EH (cell line): ENCODE measurements around the gene CP.
A peak's percentile ranks its signal among the peaks of the same experiment; 100 is the strongest.

Experiments used
- DNase-seq: peaks from one replicate; pipeline ENCODE4 v3.0.0-alpha.2; 2015; ENCODE audit warnings: low read depth

CP gene

DNA sequence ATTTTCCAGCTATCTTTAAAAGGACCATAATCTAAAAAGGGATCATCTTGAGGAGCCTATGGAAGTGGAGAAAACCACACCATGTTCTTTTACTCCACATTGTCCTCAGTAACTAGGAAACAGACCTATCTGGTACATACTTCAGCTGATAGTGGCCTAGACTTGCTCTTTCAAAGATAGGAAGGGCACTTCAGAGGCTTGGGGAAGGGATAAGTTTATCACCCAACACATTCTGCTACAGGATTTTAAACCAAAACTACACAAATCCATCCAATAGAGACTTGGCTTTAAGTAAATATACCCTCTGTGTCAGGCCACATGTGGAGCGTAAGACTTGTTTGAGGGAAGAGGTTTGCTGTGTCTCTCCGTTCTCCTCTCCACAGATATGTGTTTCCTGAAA is 35.4 kb downstream of the CP start:
- no peak for DNase-seq

DNA sequence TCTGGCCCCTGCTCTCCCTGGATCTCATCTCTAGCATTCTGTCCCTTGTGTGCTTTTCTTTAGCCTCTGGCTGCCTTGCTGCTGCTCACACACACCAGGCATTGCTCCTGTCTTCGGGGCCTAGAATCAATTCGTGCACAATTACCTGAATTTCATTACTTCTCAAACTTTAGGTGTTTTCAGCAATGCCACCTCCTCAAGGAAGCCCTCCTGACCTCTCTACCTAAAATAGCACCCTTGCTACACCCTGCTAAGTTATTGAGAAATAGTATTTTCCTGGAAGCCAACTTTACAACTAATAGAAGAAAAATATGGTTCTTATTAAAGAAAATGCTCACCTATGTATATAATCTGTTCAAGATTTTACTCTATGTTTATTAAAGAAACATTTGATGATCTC is 40.4 kb downstream of the CP start:
- DNase-seq = no peak

DNA sequence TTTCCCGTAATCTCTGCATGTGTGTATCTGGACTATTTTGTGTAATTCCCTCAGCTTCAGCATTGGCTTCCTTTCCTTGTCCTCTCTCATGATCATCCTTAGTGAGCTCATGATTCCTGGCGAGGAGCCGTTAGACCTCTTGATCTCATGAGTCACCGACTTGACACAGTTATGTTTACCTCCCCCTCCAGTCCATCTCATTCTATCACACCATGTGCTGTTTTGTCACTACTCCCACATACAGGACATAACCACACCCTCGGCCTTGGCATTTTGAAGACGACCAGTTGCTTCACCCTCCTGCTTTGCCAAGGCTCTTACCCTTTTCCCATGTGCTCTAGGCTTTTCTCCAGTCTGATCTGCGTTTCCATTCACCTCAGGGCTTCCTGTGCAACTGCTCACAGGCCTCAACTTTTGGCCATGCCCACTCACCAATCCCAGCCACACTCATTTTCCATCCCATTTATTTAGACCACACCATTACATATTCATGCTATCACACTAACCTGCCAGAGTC is 41.5 kb downstream of the CP start:
- DNase-seq = peak; percentile 99

DNA sequence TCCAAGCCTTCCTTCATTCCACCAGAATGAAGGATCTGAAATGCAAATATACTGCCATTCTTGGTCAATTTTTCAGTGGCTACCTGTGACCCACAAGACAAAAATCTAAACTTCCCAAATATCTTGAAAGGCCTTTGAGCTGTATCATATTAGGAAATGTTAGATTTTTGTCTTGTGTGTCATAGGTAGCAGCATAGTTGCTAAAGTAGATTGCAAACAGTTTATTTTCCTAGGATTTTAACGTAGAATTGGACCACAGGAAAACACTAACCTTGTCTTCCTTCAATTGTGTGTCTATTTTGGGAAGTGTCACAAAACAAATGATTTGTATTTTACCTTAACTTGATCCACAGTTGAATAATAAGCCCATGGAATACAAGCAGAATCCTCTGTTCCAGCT is 42.4 kb downstream of the CP start:
- peak; percentile 81 for DNase-seq

DNA sequence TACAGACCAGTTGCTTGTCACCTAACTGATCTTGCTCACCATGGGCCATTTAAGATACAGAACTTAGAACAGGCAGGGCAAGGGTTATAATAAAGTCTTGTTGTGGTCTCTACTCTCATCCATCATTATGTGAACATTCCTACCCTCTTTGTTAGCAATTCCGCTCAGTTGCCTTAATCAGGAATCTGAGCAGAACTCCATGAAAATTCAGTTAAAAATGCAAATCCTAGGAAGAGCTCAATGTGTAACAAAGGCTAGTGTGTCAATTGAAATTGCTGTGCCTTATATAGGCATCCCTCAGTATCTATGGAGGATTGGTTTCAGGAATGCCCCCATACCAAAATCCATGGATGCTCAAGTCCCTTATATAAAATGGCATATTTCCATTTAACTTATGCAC is 44.5 kb downstream of the CP start:
- no peak for DNase-seq

DNA sequence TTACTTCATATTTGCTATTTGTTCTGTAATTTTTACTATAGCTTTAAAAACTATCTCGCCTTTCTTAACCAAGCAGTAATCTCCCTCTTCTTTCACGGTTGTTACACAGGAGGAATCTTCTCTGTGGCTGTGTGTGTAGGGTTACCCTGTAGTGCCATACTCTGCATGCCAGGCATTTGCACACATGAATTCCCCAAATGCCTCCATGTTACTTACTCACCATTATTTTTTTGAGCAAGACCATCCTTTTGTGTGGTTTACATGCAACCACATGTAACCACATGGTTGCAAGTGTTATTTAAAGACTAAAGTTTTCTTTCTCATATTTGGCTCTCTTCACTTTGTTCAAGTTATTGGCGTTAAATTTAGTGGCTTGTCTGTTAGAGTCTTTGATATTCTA is 46.7 kb downstream of the CP start:
- peak; percentile 52 for DNase-seq

DNA sequence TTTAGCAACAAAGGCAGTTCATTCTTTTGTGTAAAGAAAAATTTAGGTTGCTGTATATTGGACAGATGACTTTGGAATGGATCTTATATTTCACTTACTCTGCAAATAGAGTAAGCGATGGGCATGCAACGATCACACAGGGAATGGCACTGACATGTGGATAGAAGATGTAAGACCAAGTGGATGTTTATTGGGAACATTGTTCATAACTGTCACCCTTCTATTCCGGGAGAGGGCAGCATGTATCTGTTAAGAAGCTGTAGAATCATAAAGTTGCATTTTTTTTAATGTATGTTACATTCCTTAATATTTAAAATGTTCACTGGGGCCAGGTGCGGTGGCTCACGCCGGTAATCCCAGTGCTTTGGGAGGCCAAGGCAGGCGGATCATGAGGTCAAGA is 51.0 kb downstream of the CP start:
- no peak for DNase-seq

DNA sequence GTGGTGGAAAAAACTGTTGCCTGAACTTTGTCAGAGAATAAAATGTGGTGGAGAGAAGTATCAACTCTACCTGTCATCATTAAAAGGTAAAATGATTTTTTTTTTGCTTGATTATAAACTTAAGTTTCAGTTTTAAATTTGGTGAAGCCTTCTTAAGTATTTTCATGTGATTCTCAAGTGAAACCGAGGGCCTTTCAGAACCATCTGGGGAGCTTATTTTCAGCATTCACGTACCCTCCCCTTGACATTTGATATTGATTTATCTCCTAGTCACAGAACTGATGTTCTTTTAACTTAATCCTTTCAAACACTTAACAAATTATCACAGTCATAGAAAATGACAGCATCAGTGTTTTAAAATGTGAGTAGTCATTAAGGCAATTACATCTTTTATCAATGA is 53.7 kb downstream of the CP start:
- DNase-seq = no peak

DNA sequence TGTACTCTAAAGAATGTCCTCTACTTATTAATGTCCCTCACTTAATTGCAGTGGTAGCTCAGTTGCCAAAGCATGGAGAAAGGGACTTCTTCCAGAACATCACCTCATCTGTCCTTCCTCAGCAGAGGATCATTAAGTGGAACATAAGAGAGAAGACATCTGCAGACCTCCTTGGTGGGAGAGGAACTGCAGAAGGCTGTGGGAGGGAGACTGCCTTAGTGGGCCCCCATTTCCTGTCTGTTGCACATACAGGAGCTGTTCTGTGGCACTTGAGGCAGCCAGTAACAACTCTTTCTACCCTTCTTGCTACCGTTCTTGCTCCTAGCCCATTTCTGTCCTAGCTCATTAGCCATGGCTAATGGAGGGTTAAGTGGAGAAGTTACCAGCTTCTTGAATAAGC is 58.6 kb downstream of the CP start:
- DNase-seq = no peak

DNA sequence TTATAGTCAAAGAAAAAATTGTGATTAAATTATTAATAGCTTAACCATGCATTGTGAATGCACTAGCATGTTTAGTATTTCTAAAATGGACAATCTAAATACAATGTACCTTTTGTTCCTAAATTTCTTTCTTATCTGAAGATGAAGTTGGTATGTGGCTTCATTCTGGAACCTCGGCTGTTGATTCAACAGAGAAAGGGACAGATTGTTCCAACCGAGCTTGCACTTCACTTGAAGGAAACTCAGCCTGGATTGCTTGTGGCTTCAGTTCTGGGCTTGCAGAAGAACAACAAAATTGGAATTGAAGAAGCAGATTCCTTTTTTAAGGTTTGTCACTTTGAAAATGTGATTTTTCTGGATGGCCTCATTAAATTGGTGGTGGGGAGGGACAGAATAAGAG is 59.6 kb downstream of the CP start:
- no peak for DNase-seq

DNA sequence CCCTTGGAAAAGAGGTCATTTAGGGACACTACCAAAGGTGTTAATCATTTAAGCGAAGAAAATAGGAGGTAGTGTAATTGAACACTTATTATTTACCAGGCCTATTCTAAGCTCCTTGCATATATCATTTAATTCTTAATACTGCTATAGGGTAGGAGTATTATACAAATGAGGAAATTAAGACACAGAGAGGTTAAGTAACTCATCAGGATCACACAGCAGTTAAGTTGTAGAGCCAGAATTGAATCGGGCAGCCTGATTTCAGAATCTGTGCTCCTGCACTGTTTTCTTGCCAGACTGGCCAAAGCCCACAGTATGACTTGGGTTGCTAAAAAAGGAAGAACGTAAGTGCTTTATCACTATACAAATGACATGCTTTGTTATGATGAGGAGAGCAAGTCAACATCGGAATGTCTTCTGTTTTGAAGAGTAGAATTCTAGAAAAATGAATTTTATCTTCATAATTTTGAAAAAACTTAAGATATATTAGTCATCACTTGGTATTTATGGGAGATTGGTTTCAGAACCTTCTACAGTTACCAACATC is 60.8 kb downstream of the CP start:
- DNase-seq = no peak

DNA sequence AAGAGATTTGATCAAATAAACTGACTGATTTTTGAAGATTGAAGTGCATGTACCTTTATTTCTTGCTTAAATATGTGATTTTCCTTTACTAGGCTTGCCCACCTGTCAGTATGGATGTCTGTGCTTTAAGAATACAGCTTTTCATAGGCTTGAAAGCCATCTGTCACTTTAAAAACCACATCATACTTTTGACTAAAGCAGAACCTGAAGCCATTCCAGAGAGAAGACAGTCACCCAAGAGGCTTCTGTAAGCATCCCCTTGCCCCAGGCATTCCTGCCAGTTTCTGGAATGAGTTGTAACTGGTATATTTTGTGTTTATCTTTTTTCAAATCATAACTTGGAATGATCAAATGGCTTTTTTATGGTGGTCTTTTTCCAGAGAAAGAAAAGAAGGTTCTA is 68.2 kb downstream of the CP start:
- DNase-seq = peak; percentile 41

DNA sequence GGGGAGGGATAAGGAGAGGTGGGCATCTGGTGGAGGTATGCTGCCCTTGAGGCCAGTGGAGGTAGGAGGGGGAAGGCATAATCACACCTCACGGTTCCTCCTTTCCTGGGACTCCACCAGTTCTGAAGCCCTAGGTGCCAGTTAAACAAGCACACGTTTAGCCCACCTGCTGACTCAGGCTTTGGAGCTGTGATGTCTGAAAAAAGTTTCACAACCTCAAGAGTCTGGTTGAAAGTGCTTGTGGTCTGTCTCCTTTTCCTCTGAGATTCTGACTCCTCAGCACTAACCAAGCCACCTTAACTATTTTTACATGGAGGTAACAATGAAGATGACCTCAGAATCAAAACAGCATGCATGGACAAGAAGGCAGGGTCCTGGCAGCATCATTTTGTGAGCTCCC is 69.2 kb downstream of the CP start:
- DNase-seq = peak; percentile 41

DNA sequence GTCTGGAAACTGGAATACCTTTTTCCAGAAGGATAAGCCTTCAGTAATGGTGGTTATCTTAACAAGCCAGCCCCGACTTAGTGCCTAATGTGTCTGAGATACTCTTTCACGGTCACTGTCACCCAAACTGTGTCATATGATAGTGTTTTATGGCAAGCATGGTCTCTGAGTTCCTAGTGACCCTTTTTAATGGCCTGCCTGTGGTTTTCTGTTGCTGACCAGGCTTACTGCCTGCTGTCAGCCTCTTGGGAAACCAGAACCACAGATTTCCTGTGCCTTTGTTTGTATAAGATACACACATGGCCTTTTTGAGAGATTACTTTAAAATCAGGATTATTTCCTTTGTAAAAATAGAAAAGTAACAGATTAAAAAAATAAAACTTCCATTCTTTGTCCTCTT is 69.8 kb downstream of the CP start:
- peak; percentile 84 for DNase-seq

DNA sequence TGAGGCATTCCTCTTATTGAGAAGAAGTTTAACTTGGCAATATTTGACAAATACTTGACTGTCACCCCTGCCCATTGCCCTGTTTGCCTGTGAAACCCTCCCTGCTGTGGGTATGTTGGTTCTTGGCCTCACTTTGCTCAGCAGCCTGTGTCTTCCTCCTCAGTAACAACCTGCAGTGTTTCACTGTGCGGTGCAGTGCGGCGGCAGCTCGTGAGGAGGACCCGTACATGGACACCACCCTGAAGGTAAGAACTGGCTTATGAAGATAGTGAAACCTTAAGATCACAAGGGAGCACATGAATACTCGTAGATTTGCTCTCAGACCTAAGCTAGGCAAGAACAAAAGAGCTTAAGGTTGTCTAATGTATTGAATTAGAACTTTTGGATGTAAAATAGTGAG is 71.2 kb downstream of the CP start:
- DNase-seq = no peak

DNA sequence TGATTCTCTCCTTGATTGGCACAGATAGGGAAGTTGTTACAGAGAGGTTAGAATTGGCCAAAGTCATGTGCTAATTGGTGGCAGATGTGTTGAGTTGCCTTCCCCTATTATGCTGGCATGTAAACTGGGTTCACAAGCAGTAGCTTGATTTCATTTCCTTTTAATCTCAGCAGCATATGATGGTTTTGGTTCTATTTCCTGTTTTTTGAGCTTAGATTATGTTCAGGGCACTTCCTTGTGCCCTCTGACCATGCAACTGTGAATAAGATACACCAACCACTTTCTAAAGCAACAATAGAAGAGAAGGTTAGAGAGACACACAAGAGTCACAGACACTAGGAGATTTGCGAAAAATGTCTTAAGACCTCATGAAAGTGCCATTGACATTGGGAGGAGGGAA is 75.7 kb downstream of the CP start:
- peak; percentile 3 for DNase-seq

DNA sequence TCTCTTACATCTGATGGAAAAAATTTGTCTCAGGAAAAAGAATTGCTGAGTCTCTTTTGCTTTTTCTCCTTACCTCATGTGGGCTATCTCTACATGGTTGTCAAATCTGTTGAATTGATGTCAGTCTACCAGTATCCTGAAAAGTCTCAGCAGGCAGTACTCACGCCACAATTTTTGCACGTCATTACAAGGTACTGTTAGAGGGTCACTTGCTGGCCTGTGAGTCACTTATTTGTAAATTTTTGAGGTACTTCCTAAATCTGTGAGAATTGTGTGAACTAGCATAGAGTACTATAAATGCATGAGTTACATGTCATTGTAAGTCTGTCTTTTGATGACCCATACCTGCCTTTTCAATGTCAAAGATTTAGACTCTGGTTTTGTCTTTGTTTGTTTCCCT is 76.3 kb downstream of the CP start:
- no peak for DNase-seq

DNA sequence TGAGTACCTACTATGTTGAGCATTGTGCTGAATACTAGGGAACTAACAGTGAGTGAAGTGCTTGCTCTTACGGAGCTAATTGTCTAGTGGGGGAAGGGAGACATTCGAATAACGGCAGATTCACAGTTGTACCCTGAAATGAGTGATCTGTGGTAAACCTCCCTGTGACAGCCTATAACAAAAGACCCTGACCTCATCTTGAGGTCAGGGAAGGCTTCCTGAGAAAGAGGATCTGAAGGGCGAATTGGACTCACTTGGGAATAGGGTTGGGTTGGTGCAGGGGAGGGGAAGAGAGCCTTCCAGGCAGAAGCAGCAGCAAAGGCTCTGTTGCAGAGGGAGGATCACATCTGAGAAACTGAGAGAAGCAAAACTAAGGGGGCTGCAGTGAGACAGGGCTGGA is 78.9 kb downstream of the CP start:
- DNase-seq = no peak

DNA sequence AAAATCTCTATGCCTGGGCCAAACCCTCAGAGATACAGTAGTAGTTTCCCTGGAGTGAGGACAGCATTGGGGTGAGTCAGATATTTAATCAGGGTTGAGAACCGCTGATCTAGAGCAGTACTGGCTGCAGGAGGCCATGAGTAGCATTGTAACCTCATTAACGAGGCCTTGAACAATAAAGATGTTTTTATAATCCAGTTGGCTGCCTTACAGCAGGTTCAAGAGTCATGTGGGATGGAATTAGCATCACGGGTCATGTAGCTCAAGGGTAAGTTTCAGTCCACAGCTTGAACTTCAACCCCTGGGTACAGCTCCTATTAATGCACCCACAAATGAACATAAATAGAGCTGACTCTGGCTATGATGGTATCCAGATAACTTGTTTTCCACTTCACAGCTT is 87.1 kb downstream of the CP start:
- peak; percentile 78 for DNase-seq

DNA sequence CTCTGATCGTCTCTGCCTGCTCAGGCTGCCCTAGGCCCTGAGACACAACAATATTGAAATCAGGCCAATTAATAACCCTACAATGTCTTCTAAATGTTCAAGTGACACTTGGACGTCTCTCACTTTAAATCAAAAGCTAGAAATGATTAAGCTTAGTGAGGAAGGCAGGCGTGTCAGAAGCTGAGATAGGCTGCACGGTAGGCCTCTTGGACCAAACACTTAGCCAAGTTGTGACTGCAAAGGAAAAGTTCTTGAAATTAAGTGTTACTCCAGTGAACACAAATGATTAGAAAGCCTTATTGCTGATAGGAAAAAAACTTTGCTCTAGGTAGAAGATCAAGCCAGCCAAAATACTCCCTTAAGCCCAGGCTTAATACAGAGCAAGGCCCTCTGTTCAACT is 90.0 kb downstream of the CP start:
- DNase-seq = no peak

DNA sequence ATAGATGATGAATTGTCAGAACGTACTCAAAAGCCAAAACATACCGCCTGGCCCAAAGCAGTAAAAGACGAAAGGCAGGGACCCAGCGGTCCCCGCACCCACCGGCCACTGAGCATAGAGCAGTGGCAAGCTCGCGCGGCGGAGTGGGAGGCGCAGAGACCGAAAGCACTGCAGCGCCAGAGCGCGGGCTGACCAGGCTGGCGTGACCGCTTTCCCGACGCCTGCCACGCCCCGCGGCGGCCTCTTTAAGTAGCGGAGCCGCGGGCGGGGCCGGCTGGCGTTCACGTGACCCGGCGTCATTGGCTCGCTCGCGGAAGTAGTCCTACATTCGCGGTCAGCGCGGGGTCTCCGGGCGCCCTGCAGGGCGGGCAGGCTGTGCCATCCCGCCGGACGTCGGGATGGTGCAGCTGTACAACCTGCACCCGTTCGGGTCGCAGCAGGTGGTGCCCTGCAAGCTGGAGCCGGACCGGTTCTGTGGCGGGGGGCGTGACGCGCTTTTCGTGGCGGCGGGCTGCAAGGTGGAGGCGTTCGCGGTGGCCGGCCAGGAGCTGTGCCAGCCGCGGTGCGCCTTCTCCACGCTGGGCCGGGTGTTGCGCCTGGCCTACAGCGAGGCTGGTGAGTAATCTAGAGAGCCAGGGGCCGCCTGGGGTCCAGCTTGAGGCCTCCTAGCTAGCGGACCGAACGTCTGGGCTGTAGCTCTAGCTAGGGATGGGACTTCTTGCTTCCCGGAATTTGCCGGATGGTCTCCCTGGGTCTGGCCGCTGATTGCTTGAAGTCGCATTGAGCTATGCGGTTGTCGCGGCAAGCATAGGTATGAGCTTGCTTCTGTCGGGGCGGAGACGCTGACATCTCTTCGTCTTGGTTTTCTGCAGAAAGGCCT is 92.1 kb downstream of the CP start, which contains the start of gene HPS3:
TSS of gene HPS3 (plus strand) at position 313 of the 880 bp plus-strand sequence. CDS start at position 399, 86 bp downstream.
- peak; percentile 90 for DNase-seq

DNA sequence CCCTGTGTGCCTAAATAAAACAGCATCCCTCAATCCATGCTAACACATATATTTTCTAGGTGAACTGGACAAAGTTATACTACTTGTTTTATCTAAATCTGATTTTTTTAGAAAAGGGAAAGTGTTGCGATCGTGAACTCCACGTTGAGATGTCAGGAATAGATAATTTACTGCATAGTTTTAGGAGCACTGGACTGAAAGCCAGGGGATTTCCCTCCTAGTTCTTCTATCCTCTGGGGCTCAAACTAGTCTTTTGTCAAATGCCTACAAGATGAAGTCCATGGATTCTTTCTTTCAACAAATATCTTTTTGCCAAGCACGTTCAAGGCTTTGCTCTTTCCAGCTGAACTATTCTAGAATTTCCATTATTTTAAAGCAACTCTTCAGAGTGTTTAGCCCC is 92.8 kb downstream of the CP start:
- DNase-seq = peak; percentile 33

DNA sequence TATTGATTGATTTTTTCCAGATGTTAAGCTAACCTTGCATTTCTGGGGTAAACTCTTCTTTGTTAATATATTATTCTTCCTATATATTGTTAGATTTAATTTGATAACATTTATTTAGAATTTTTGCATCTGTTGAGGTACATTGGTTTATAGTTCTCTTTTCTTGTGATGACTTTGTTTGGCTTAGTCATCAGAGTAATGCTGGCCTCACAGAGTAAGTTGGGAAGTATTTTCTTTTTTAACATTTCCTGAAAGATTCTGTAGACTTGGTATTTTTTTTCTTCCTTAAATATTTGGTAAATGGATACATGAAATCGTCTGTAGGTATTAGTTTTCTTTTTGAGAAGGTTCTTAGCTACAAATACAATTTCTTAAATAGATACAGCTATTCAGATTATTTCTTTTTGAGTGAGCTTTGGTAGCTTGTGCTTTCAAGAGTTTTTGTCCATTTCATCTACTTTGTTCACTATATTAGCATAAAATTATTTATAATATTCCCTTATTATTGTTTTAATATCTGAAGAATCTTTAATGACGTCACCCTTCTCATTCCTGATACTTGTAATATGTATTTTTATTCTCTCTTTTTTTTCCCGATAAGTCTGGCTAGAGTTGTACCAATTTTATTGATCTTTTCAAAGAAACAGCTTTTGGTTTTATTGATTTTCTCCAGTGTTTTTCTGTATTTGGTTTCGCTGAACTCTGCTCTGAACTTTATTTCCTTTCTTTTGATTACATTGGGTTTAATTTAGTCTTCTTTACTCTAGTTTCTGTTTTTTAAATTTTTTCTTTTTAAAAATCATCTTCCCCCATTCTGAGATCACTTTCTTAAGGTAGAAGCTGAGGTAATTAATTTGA is 98.7 kb downstream of the CP start:
- DNase-seq = peak; percentile 17
